ENCODE measurements around the gene SLC7A10. TPM values are rescaled to one million over a fixed set of nuclear protein-coding genes. Genes with fewer than 3 reads are reported as not detected.

The SLC7A10 gene
- total RNA-seq, 4 donors from 2014 or later = not detected

GRCh38 chr19:33271246-33272021 is 45.8 kb upstream of the SLC7A10 start:
- TF ChIP-seq EP300 (IDR thresholded peaks at IDR 0.05) (no peak), CTCF (IDR thresholded peaks at IDR 0.05) (no peak), POLR2AphosphoS5 (IDR thresholded peaks at IDR 0.05) (no peak), POLR2A (IDR thresholded peaks at IDR 0.05; ENCODE audit: low read depth) (no peak)
- Histone ChIP-seq H3K4me1 (peaks cover 0 to 15% (median 13%) of the 10 kb centered on the region in 4 donors), H3K4me3 (no peak overlapping the region), H3K9me3 (no peaks in the 10 kb centered on the region), H3K27me3 (peaks cover 0 to 37% (median 0%) of the 10 kb centered on the region in 4 donors), H3K36me3 (no peaks in the 10 kb centered on the region), H3K27ac (replicated peaks in 1 of 4) (no peak overlapping the region)
- whole genome bisulfite sequencing = 87% methylated on average over 12 of the region's 12 CpGs
- no peak for DNase-seq (ENCODE audit: extremely low spot score)
- intact Hi-C loops (cut with DNase I) = no loop called here

- no peak for TF ChIP-seq CTCF (IDR thresholded peaks at IDR 0.05)
- no peak for TF ChIP-seq EP300 (IDR thresholded peaks at IDR 0.05)
- no peak for TF ChIP-seq POLR2AphosphoS5 (IDR thresholded peaks at IDR 0.05)
- no peak for TF ChIP-seq POLR2A (IDR thresholded peaks at IDR 0.05; ENCODE audit: low read depth)
- DNase-seq (ENCODE audit: extremely low spot score) = no peak
- Histone ChIP-seq H3K4me3 (no peak overlapping the region), H3K4me1 (peaks cover 0 to 15% (median 13%) of the 10 kb centered on the region in 4 donors), H3K9me3 (no peaks in the 10 kb centered on the region), H3K27me3 (peaks cover 0 to 33% (median 0%) of the 10 kb centered on the region in 4 donors), H3K36me3 (no peaks in the 10 kb centered on the region), H3K27ac (replicated peaks in 1 of 4) (no peak overlapping the region)
- intact Hi-C loops (cut with DNase I) = no loop called here
- WGBS = 100% methylated on average over 1 of the region's 1 CpG
Observed at GRCh38 chr19:33270769-33271168, 45.1 kb upstream of the SLC7A10 start.

GRCh38 chr19:33269016-33269415 is 43.4 kb upstream of the SLC7A10 start:
- 95% methylated on average over 7 of the region's 10 CpGs for WGBS
- no peak for DNase-seq (ENCODE audit: extremely low spot score)
- H3K4me1 ChIP-seq = peaks cover 0 to 10% (median 9%) of the 10 kb centered on the region in 4 donors

GRCh38 chr19:33268162-33268991 is 42.7 kb upstream of the SLC7A10 start:
- H3K36me3 ChIP-seq = no peaks in the 10 kb centered on the region
- WGBS = 66% methylated on average over 15 of the region's 22 CpGs
- intact Hi-C loops (cut with DNase I) = no loop called here
- no peak for DNase-seq (ENCODE audit: extremely low spot score)
- peaks cover 0 to 30% (median 0%) of the 10 kb centered on the region in 4 donors for H3K27me3 ChIP-seq
- peaks cover 0 to 4% (median 3%) of the 10 kb centered on the region in 4 donors for H3K4me1 ChIP-seq
- H3K27ac ChIP-seq (replicated peaks in 1 of 4) = no peak overlapping the region
- no peak overlapping the region for H3K4me3 ChIP-seq
- H3K9me3 ChIP-seq = no peaks in the 10 kb centered on the region
- no peak for TF ChIP-seq POLR2A (IDR thresholded peaks at IDR 0.05; ENCODE audit: low read depth)
- no peak for TF ChIP-seq EP300 (IDR thresholded peaks at IDR 0.05)
- TF ChIP-seq CTCF (IDR thresholded peaks at IDR 0.05) = no peak
- TF ChIP-seq POLR2AphosphoS5 (IDR thresholded peaks at IDR 0.05) = no peak

More at GRCh38 chr19:33269016-33269415, 43.4 kb upstream of the SLC7A10 start:
- Histone ChIP-seq H3K27ac (replicated peaks in 1 of 4) (no peak overlapping the region), H3K27me3 (peaks cover 0 to 33% (median 0%) of the 10 kb centered on the region in 4 donors), H3K9me3 (no peaks in the 10 kb centered on the region), H3K36me3 (no peaks in the 10 kb centered on the region), H3K4me3 (no peak overlapping the region)
- TF ChIP-seq CTCF (IDR thresholded peaks at IDR 0.05) = no peak
- no peak for TF ChIP-seq POLR2AphosphoS5 (IDR thresholded peaks at IDR 0.05)
- TF ChIP-seq EP300 (IDR thresholded peaks at IDR 0.05) = no peak
- TF ChIP-seq POLR2A (IDR thresholded peaks at IDR 0.05; ENCODE audit: low read depth) = no peak
- intact Hi-C loops (cut with DNase I) = no loop called here

All from esophagus muscularis mucosa (tissue), 4 donors.